ENCODE results near the gene LRRN4. TPM values are rescaled to one million over a fixed set of nuclear protein-coding genes. Genes with fewer than 3 reads are reported as not detected.

The LRRN4 gene
- total RNA-seq, 3 donors from 2014 or later, result 0.08 to 0.11 TPM; not detected in 1

GRCh38 chr20:6030453-6031080, 23.3 kb downstream of the LRRN4 start:
- Mint-ChIP-seq H3K27me3 (ENCODE audit: low read depth) (no peaks in the 10 kb centered on the region), H3K36me3 (ENCODE audit: insufficient read depth) (peaks cover 35% of the 10 kb centered on the region)

GRCh38 chr20:6029538-6029937, 24.3 kb downstream of the LRRN4 start:
- Mint-ChIP-seq H3K4me1 (ENCODE audit: low read depth) (peaks cover 29% of the 10 kb centered on the region), H3K9me3 (no peaks in the 10 kb centered on the region), H3K27me3 (ENCODE audit: low read depth) (no peaks in the 10 kb centered on the region), H3K4me3 (no peak overlapping the region), H3K36me3 (ENCODE audit: insufficient read depth) (peaks cover 40% of the 10 kb centered on the region)
- no peak for ATAC-seq
- no peak for DNase-seq

More at GRCh38 chr20:6030453-6031080, 23.3 kb downstream of the LRRN4 start:
- H3K9me3 Mint-ChIP-seq, result no peaks in the 10 kb centered on the region
- ATAC-seq (no peak), DNase-seq (no peak)
- no peak overlapping the region for H3K4me3 Mint-ChIP-seq
- peaks cover 27% of the 10 kb centered on the region for H3K4me1 Mint-ChIP-seq (ENCODE audit: low read depth)

GRCh38 chr20:6028818-6029217, 25.0 kb downstream of the LRRN4 start:
- ATAC-seq (no peak), DNase-seq (no peak)
- H3K4me3 Mint-ChIP-seq, result no peak overlapping the region
- H3K27me3 Mint-ChIP-seq (ENCODE audit: low read depth), result no peaks in the 10 kb centered on the region
- peaks cover 40% of the 10 kb centered on the region for H3K36me3 Mint-ChIP-seq (ENCODE audit: insufficient read depth)
- peaks cover 29% of the 10 kb centered on the region for H3K4me1 Mint-ChIP-seq (ENCODE audit: low read depth)
- no peaks in the 10 kb centered on the region for H3K9me3 Mint-ChIP-seq

GRCh38 chr20:6026051-6026450, 27.8 kb downstream of the LRRN4 start:
- Mint-ChIP-seq H3K4me1 (ENCODE audit: low read depth) (peaks cover 28% of the 10 kb centered on the region), H3K36me3 (ENCODE audit: insufficient read depth) (peaks cover 43% of the 10 kb centered on the region), H3K4me3 (no peak overlapping the region), H3K9me3 (no peaks in the 10 kb centered on the region), H3K27me3 (ENCODE audit: low read depth) (no peaks in the 10 kb centered on the region)
- DNase-seq, result no peak
- ATAC-seq, result peak in 1 of 2 donors; percentile 50

GRCh38 chr20:6024768-6025167, 29.1 kb downstream of the LRRN4 start:
- Mint-ChIP-seq H3K27me3 (ENCODE audit: low read depth) (no peaks in the 10 kb centered on the region), H3K4me1 (ENCODE audit: low read depth) (peaks cover 19% of the 10 kb centered on the region), H3K4me3 (no peak overlapping the region), H3K9me3 (no peaks in the 10 kb centered on the region), H3K36me3 (ENCODE audit: insufficient read depth) (peaks cover 46% of the 10 kb centered on the region)
- DNase-seq, result no peak
- no peak for ATAC-seq

GRCh38 chr20:6017880-6018279, 36.0 kb downstream of the LRRN4 start:
- Mint-ChIP-seq H3K4me3 (no peak overlapping the region), H3K36me3 (ENCODE audit: insufficient read depth) (peaks cover 41% of the 10 kb centered on the region)

GRCh38 chr20:6017467-6017866, 36.4 kb downstream of the LRRN4 start:
- peaks cover 41% of the 10 kb centered on the region for H3K36me3 Mint-ChIP-seq (ENCODE audit: insufficient read depth)
- H3K9me3 Mint-ChIP-seq, result no peaks in the 10 kb centered on the region

More at GRCh38 chr20:6017880-6018279, 36.0 kb downstream of the LRRN4 start:
- ATAC-seq (no peak), DNase-seq (no peak)
- no peaks in the 10 kb centered on the region for H3K27me3 Mint-ChIP-seq (ENCODE audit: low read depth)
- no peaks in the 10 kb centered on the region for H3K9me3 Mint-ChIP-seq
- H3K4me1 Mint-ChIP-seq (ENCODE audit: low read depth), result peaks cover 28% of the 10 kb centered on the region

GRCh38 chr20:6014957-6015356, 38.9 kb downstream of the LRRN4 start:
- H3K27me3 Mint-ChIP-seq (ENCODE audit: low read depth), result no peaks in the 10 kb centered on the region
- H3K4me3 Mint-ChIP-seq, result no peak overlapping the region
- DNase-seq (no peak), ATAC-seq (no peak)
- no peaks in the 10 kb centered on the region for H3K9me3 Mint-ChIP-seq
- H3K4me1 Mint-ChIP-seq (ENCODE audit: low read depth), result peaks cover 35% of the 10 kb centered on the region
- H3K36me3 Mint-ChIP-seq (ENCODE audit: insufficient read depth), result peaks cover 53% of the 10 kb centered on the region

More at GRCh38 chr20:6017467-6017866, 36.4 kb downstream of the LRRN4 start:
- Mint-ChIP-seq H3K27me3 (ENCODE audit: low read depth) (no peaks in the 10 kb centered on the region), H3K4me1 (ENCODE audit: low read depth) (peaks cover 31% of the 10 kb centered on the region), H3K4me3 (no peak overlapping the region)
- no peak for ATAC-seq
- DNase-seq, result no peak

- DNase-seq (no peak), ATAC-seq (no peak)
- H3K36me3 Mint-ChIP-seq (ENCODE audit: insufficient read depth), result peaks cover 55% of the 10 kb centered on the region
- H3K4me1 Mint-ChIP-seq (ENCODE audit: low read depth), result peaks cover 38% of the 10 kb centered on the region
- no peaks in the 10 kb centered on the region for H3K27me3 Mint-ChIP-seq (ENCODE audit: low read depth)
- no peak overlapping the region for H3K4me3 Mint-ChIP-seq
- H3K9me3 Mint-ChIP-seq, result no peaks in the 10 kb centered on the region
Observed at GRCh38 chr20:6014017-6014416, 39.8 kb downstream of the LRRN4 start.

GRCh38 chr20:6012179-6012578, 41.7 kb downstream of the LRRN4 start:
- H3K9me3 Mint-ChIP-seq, result no peaks in the 10 kb centered on the region
- H3K4me3 Mint-ChIP-seq, result no peak overlapping the region
- ATAC-seq, result no peak
- H3K4me1 Mint-ChIP-seq (ENCODE audit: low read depth), result peaks cover 43% of the 10 kb centered on the region
- DNase-seq, result no peak
- H3K27me3 Mint-ChIP-seq (ENCODE audit: low read depth), result no peaks in the 10 kb centered on the region
- H3K36me3 Mint-ChIP-seq (ENCODE audit: insufficient read depth), result peaks cover 43% of the 10 kb centered on the region

- no peak for ATAC-seq
Observed at GRCh38 chr20:6008254-6008653, 45.6 kb downstream of the LRRN4 start.

GRCh38 chr20:6007529-6008103, 46.2 kb downstream of the LRRN4 start:
- peaks cover 36% of the 10 kb centered on the region for H3K4me1 Mint-ChIP-seq (ENCODE audit: low read depth)
- no peak for DNase-seq
- ATAC-seq, result no peak

More at GRCh38 chr20:6008254-6008653, 45.6 kb downstream of the LRRN4 start:
- Mint-ChIP-seq H3K27me3 (ENCODE audit: low read depth) (no peaks in the 10 kb centered on the region), H3K9me3 (no peaks in the 10 kb centered on the region), H3K4me3 (peak overlapping the region; percentile 96), H3K4me1 (ENCODE audit: low read depth) (peaks cover 35% of the 10 kb centered on the region), H3K36me3 (ENCODE audit: insufficient read depth) (peaks cover 22% of the 10 kb centered on the region)
- DNase-seq, result no peak

GRCh38 chr20:6007094-6007528, 46.7 kb downstream of the LRRN4 start:
- Mint-ChIP-seq H3K27me3 (ENCODE audit: low read depth) (no peaks in the 10 kb centered on the region), H3K36me3 (ENCODE audit: insufficient read depth) (peaks cover 15% of the 10 kb centered on the region), H3K4me1 (ENCODE audit: low read depth) (peaks cover 31% of the 10 kb centered on the region), H3K9me3 (no peaks in the 10 kb centered on the region), H3K4me3 (peak overlapping the region; percentile 96)
- DNase-seq (no peak), ATAC-seq (no peak)

More at GRCh38 chr20:6007529-6008103, 46.2 kb downstream of the LRRN4 start:
- Mint-ChIP-seq H3K36me3 (ENCODE audit: insufficient read depth) (peaks cover 20% of the 10 kb centered on the region), H3K4me3 (peak overlapping the region; percentile 96), H3K9me3 (no peaks in the 10 kb centered on the region), H3K27me3 (ENCODE audit: low read depth) (no peaks in the 10 kb centered on the region)

- ATAC-seq (no peak), DNase-seq (no peak)
- peaks cover 10% of the 10 kb centered on the region for H3K36me3 Mint-ChIP-seq (ENCODE audit: insufficient read depth)
- no peaks in the 10 kb centered on the region for H3K27me3 Mint-ChIP-seq (ENCODE audit: low read depth)
- H3K4me1 Mint-ChIP-seq (ENCODE audit: low read depth), result peaks cover 29% of the 10 kb centered on the region
- peak overlapping the region; percentile 96 for H3K4me3 Mint-ChIP-seq
- no peaks in the 10 kb centered on the region for H3K9me3 Mint-ChIP-seq
Observed at GRCh38 chr20:6006603-6006949, 47.3 kb downstream of the LRRN4 start.

- Mint-ChIP-seq H3K4me1 (ENCODE audit: low read depth) (peaks cover 26% of the 10 kb centered on the region), H3K27me3 (ENCODE audit: low read depth) (no peaks in the 10 kb centered on the region), H3K9me3 (no peaks in the 10 kb centered on the region), H3K4me3 (no peak overlapping the region), H3K36me3 (ENCODE audit: insufficient read depth) (peaks cover 3% of the 10 kb centered on the region)
- no peak for ATAC-seq
- no peak for DNase-seq
Observed at GRCh38 chr20:6000871-6001270, 53.0 kb downstream of the LRRN4 start.

Measured in activated T-cell treated with anti-CD3 and anti-CD28 coated beads, Interleukin-2, amount 50 U/mL, for 4 hours (primary cell).